Activated naive CD4-positive, alpha-beta T cell treated with anti-CD3 and anti-CD28 coated beads, Interleukin-2, amount 50 U/mL, for 24 hours (primary cell): Measurements from ENCODE around the gene GOLGA7B.

Experiments
- H3K27ac Mint-ChIP-seq: one replicate; pipeline ENCODE4 v1.8.0; 2021; ENCODE audit warnings: mild to moderate bottlenecking, mixed read lengths
- H3K27me3 Mint-ChIP-seq: one replicate; pipeline ENCODE4 v1.8.0; 2021; ENCODE audit warnings: mixed read lengths
- H3K36me3 Mint-ChIP-seq: one replicate; pipeline ENCODE4 v1.8.0; 2021; ENCODE audit warnings: mixed read lengths
- H3K4me1 Mint-ChIP-seq: one replicate; pipeline ENCODE4 v1.8.0; 2021; ENCODE audit warnings: mixed read lengths
- H3K4me3 Mint-ChIP-seq: one replicate; pipeline ENCODE4 v1.8.0; 2021; ENCODE audit warnings: mild to moderate bottlenecking, mixed read lengths
- H3K9me3 Mint-ChIP-seq: one replicate; pipeline ENCODE4 v1.8.0; 2021; ENCODE audit warnings: mixed read lengths

The GOLGA7B gene

DNA sequence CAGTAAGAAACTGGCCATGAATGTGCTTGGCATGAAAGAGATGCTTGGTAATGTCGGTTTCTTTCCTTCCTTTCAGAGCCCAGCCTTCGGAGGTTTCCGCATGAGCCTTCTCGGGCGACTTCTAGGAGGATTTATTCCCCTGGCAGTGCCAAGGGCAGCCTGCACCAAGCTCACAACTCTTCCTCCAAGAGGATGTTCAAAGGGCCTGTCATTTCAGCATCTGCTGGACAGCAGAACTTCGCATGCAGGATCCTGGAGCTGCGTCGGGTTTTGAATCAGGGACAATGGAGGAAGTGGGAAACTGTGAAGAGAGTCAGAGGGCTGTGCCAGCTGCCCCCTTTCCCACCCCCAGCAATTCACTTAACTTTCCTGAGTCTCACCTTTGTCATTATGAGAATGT, 21.3 kb downstream of the GOLGA7B start:
- H3K9me3 Mint-ChIP-seq: no peaks in the 10 kb centered on the region
- no peaks in the 10 kb centered on the region for H3K27me3 Mint-ChIP-seq
- H3K4me3 Mint-ChIP-seq: no peak overlapping the region
- H3K4me1 Mint-ChIP-seq: peaks cover 15% of the 10 kb centered on the region
- no peaks in the 10 kb centered on the region for H3K36me3 Mint-ChIP-seq
- H3K27ac Mint-ChIP-seq: no peak overlapping the region

DNA sequence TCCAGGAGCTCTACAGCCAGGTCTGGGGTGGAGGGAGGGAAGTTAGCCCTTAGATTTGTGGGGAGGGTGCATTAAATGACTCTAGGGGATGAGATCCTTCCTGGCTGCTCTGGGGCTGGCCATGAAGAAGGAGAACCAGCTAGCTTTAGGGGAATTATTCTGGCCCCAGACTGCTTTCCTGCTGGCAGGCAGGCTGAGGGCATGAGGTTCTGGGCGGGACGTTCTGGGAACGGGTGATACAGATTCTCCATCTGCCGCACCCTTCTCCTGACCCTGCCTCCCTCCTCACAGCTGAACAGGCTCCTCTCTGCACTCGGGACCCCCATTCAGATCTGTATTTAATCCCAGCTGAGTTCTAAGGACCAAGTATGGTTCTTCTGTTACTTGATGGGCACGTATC, 23.9 kb downstream of the GOLGA7B start:
- Mint-ChIP-seq H3K4me1 (peaks cover 15% of the 10 kb centered on the region), H3K27ac (no peak overlapping the region), H3K36me3 (no peaks in the 10 kb centered on the region), H3K27me3 (no peaks in the 10 kb centered on the region), H3K9me3 (no peaks in the 10 kb centered on the region), H3K4me3 (no peak overlapping the region)

DNA sequence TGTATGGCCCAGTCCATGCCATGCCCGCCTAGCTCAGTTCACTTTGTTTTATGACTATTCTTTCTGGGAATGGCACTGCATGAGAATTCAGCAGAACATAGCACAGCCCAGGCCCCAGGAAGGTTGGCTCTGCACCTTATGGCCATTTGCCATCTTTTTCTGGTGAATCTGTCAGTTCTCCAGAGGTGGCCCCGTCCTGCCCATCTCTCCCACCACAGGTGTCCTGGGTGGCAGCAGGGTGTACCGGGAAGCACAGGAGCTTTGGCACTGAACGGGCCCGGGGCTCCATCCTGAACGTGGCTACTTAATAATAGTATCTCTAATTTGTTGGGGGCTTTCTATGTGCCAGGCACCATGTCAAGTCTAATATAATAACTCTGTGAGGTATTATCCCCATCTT, 24.7 kb downstream of the GOLGA7B start:
- H3K4me3 Mint-ChIP-seq: no peak overlapping the region
- no peaks in the 10 kb centered on the region for H3K36me3 Mint-ChIP-seq
- no peak overlapping the region for H3K27ac Mint-ChIP-seq
- H3K4me1 Mint-ChIP-seq: peaks cover 8% of the 10 kb centered on the region
- H3K27me3 Mint-ChIP-seq: no peaks in the 10 kb centered on the region
- no peaks in the 10 kb centered on the region for H3K9me3 Mint-ChIP-seq

DNA sequence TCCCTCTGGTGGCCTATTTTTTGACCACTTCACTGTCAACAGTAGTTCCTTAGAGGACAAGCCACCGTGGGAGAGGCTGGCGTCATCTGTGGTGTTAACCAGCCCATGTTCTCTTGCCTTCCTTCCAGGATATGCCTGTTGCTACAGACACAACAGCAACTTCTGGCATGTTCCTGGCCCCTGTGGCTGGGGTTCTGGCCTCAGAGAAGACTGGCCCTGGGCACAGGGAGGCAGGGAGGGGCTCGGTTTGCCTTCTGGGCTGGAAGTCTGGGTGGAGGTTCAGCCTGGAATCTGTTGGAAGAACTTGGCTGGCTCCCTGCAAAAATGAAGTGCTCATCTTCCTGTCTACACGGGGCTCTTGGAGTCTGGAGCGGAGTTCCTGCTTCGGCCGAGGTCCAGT, 25.7 kb downstream of the GOLGA7B start:
- Mint-ChIP-seq H3K27me3 (no peaks in the 10 kb centered on the region), H3K36me3 (no peaks in the 10 kb centered on the region), H3K27ac (no peak overlapping the region), H3K4me3 (no peak overlapping the region), H3K4me1 (no peaks in the 10 kb centered on the region), H3K9me3 (no peaks in the 10 kb centered on the region)

DNA sequence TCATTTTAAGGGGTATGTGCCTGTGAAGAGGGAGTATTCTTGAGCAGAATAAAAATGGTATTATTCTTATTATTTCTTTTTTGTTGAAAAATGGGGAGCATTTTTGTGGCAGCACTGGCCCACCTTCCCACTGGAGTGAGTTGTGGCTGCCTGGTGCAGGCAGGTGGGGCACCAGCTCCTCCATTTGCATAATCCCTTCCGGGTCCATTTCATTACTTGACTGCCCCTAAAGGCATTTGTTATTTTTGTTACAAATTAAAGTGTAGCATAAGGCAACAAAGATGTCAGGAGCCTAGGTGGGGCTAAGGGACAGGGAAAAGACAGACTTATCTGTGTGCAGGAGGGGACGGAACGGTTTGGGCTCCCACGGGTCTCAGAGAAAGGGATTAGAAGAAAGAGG, 26.8 kb downstream of the GOLGA7B start:
- Mint-ChIP-seq H3K27me3 (no peaks in the 10 kb centered on the region), H3K9me3 (no peaks in the 10 kb centered on the region), H3K36me3 (no peaks in the 10 kb centered on the region), H3K27ac (no peak overlapping the region), H3K4me1 (no peaks in the 10 kb centered on the region), H3K4me3 (no peak overlapping the region)

DNA sequence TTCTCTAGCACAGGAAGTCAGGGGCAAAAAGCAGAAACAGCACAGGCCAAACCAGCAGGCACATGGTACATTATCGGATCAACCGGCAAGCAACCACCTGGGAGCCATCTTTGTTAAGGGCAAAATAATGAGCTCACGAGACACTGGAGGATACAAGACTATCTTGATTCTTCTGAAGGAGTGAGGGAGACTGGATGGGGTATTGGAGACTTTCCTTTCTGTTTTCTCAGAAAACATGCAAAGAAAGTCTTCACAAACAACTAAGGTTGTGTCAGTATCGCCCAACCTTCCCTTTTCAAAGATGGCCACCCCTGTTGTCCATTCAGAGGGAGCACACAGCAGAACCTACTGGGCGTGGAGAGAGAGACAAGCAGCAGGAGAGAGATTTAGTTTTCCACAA, 29.6 kb downstream of the GOLGA7B start:
- no peaks in the 10 kb centered on the region for H3K36me3 Mint-ChIP-seq
- H3K4me1 Mint-ChIP-seq: no peaks in the 10 kb centered on the region
- no peak overlapping the region for H3K4me3 Mint-ChIP-seq
- no peaks in the 10 kb centered on the region for H3K27me3 Mint-ChIP-seq
- H3K27ac Mint-ChIP-seq: peak overlapping the region; percentile 56
- no peaks in the 10 kb centered on the region for H3K9me3 Mint-ChIP-seq

DNA sequence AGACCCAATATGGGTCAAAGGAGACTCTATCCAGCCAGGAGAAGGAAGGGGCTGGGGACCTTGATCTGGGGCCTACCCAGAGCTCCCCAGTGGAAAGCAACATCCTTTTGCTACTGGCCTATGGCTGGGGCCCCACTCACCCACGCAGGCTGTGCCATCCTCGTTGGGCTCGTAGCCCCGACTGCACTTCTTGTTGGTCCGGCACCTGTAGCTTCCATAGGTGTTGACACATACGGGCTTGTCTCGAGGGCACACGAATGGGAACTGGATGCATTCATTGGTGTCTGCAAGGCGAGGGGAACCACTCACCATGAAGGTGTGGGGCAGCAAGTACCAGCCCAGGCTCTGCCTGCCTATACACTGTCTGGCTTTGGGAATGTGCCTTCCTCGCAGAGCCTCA, 30.5 kb downstream of the GOLGA7B start:
- Mint-ChIP-seq H3K36me3 (no peaks in the 10 kb centered on the region), H3K4me3 (no peak overlapping the region), H3K27ac (no peak overlapping the region), H3K4me1 (no peaks in the 10 kb centered on the region), H3K27me3 (no peaks in the 10 kb centered on the region), H3K9me3 (no peaks in the 10 kb centered on the region)

DNA sequence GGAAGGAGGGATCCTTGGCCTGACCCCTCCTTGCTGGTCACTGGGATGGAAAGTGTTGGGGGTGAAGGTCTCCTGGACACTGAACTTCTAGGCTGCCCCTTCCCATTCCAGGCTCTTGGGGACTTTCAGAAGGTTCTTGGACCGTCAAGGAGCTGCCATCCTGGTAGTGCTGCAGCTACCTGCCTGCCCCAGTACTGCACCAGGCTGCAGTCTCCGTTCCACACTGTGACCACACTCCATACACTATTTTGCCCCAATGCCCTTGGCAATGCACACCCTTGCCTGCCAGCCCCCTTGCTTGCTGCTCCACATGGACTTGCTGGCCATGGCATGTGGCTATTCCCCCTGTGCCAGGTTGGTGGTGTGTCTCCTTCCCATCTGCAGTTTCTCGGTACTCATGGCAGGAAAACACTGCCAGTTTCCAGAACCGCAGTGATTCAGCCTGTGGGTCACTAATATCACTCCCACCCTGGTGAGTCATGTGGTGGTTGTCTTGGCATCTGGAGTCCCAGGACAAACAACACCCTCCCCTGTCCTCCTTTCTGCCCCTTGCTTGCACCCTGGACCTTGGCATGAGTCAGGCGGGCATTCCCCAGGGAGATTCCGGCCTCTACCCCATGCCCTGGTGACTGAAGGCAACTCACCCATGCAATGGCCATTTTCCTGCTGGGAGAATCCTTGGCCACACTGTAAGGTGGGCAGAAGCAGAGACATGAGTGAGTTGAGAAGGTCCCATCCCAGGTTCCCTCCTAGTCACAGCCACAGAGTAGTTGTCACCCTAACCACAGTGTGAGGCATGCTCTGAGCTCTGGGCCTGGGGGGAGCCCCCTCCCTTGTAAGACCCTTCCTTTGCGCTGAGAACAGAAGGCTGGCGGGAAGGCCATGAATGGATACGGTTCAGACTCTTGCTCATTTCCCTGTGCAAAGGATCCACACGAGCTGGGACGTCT, 32.8 kb downstream of the GOLGA7B start:
- no peaks in the 10 kb centered on the region for H3K9me3 Mint-ChIP-seq
- no peaks in the 10 kb centered on the region for H3K27me3 Mint-ChIP-seq
- H3K27ac Mint-ChIP-seq: no peak overlapping the region
- H3K36me3 Mint-ChIP-seq: no peaks in the 10 kb centered on the region
- H3K4me1 Mint-ChIP-seq: no peaks in the 10 kb centered on the region
- H3K4me3 Mint-ChIP-seq: no peak overlapping the region

DNA sequence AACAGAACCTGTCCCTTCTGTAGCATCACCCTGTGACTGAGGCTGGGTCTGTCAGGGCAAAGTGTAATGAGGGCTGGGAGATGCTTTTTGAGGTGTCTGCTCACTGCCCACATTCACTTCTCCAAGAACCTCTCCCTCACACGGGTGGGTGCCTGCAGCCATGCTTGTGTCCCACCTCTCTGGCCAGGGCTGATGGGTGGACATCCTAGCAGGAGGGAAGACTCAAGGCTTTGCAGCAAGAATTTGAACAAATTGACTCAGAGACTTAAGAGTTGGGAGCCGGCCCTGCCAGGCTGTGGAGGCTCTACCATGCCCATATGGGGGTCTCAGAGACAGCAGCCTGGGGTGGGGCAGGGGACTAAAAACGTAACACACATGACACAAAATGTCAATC, 33.4 kb downstream of the GOLGA7B start:
- Mint-ChIP-seq H3K27me3 (no peaks in the 10 kb centered on the region), H3K36me3 (no peaks in the 10 kb centered on the region), H3K4me3 (no peak overlapping the region), H3K27ac (no peak overlapping the region), H3K9me3 (no peaks in the 10 kb centered on the region), H3K4me1 (no peaks in the 10 kb centered on the region)

DNA sequence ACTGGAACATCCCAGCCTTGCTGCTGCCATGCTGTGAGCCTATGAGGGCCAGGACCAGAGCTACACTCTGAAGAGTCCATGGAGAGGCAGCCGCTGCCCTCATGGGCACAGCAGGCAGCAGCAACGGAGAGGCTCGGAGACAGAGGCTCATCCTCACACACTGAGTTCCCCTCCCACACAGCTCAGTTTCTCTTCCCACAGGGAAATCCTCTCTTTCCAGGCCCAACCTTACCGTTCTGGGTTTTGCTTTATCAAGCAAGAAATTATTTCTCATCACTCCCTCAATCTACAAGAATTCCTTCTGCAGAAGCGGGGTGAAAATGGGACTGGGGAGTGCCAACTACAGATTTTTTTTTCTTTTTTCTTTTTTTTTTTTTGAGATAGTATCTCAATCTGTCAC, 36.6 kb downstream of the GOLGA7B start:
- H3K4me1 Mint-ChIP-seq: no peaks in the 10 kb centered on the region
- H3K9me3 Mint-ChIP-seq: no peaks in the 10 kb centered on the region
- H3K36me3 Mint-ChIP-seq: no peaks in the 10 kb centered on the region
- no peak overlapping the region for H3K27ac Mint-ChIP-seq
- no peak overlapping the region for H3K4me3 Mint-ChIP-seq
- H3K27me3 Mint-ChIP-seq: no peaks in the 10 kb centered on the region

DNA sequence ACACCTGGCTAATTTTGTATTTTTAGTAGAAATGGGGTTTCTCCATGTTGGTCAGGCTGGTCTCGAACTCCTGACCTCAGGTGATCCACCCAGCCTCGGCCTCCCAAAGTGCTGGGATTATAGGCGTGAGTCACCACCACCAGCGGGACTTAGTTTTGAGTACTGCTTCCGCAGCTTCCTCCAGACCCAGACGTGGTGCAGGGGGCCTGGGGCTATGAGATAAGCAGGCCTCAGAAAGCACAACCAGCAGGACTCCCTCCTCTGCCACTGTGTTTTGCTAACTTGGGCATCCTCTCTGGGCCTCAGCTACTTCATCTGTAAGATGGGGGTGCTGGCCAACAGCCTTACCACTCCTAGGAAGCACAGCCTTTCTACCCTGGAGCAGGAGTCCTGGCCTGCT, 37.8 kb downstream of the GOLGA7B start:
- Mint-ChIP-seq H3K4me3 (no peak overlapping the region), H3K4me1 (no peaks in the 10 kb centered on the region), H3K27me3 (no peaks in the 10 kb centered on the region), H3K27ac (no peak overlapping the region), H3K9me3 (no peaks in the 10 kb centered on the region), H3K36me3 (no peaks in the 10 kb centered on the region)

DNA sequence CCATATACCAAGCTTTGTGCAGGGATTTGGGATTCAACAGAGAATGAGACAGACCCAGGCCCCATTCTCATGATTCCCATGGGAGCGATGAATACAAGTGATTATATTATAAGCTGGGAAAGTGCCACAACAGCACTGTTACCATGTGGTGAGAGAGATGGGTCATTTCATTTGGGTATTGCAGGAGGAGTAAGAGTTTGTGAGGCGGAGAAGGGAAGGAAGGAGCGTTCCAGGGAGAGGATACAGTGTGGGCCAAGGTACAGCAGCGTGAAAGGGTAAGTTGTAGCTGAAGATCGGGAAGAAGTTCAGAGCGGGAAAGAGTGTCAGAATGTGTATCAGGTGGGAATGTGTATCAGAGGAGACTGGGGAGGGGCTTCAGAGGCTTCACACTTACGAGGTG, 38.5 kb downstream of the GOLGA7B start:
- Mint-ChIP-seq H3K9me3 (no peaks in the 10 kb centered on the region), H3K27ac (no peak overlapping the region), H3K27me3 (no peaks in the 10 kb centered on the region), H3K4me3 (no peak overlapping the region), H3K4me1 (no peaks in the 10 kb centered on the region), H3K36me3 (no peaks in the 10 kb centered on the region)

DNA sequence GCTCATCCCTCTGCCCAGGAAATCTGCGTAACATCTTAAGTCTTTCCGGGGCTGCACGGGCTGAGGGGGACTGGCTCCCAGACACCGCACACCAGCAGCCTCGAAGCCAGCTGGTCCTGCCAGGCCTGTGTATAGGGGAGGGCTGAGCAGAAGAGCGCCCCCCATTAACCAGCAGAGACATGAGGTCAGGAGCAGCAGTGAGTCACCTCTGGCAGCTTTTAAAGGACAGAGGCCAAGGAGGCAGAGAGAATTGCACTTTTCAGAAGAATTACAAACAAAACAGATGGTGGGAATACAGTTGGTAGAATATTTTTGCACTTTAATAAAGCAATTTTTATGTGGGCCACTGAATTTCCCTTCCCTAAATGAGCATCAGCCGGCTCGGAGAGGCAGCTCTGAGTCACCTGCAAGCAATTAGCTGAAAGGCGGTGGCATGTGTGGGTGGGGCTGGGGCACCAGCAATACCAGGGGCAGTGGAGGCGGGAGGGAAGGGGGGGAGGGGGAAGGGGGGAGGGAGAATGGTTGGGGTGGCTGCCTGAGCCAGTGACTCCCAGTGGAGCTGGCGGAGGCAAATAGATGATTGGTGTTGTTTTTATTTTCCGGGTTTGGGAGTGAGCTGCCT, 39.1 kb downstream of the GOLGA7B start:
- no peak overlapping the region for H3K4me3 Mint-ChIP-seq
- H3K27me3 Mint-ChIP-seq: no peaks in the 10 kb centered on the region
- no peaks in the 10 kb centered on the region for H3K9me3 Mint-ChIP-seq
- no peaks in the 10 kb centered on the region for H3K36me3 Mint-ChIP-seq
- H3K4me1 Mint-ChIP-seq: no peaks in the 10 kb centered on the region
- H3K27ac Mint-ChIP-seq: no peak overlapping the region

DNA sequence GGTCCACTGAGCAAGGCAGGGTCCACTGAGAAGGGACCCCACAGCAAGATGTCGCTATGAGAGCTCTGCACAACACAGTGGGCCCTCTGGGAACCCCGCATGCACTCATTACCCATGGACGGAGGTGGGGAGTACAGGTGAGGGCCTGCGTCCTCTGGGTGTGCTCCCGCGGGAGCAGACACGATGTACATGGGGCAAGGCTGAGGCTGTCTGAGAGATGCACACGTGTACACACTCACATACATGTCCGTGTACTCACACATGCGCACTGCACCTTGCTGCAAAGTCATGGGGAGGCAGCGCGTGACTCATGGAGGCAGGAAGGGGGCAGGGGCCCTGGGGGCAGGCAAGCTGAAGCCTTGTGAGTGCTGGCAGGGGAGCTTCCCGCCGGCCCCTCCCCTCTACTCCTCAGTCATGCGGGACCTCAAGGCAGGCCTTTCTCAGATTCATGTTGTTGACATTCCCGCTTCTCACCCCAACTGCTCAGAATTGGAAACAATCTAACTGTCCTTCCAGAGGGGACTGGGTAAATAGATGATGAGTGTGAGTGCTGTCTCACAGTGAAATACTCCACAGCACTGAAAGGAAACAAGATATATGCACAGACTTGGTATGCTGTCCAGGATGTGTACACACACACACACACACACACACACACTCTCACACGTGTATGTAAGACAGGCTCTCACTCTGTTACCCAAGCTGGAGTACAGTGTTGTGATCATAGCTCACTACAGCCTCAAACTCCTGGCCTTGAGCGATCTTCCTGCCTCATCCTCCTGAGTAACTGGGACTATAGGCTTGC, 40.0 kb downstream of the GOLGA7B start:
- Mint-ChIP-seq H3K4me1 (no peaks in the 10 kb centered on the region), H3K27me3 (no peaks in the 10 kb centered on the region), H3K9me3 (no peaks in the 10 kb centered on the region), H3K36me3 (no peaks in the 10 kb centered on the region), H3K4me3 (no peak overlapping the region), H3K27ac (no peak overlapping the region)

DNA sequence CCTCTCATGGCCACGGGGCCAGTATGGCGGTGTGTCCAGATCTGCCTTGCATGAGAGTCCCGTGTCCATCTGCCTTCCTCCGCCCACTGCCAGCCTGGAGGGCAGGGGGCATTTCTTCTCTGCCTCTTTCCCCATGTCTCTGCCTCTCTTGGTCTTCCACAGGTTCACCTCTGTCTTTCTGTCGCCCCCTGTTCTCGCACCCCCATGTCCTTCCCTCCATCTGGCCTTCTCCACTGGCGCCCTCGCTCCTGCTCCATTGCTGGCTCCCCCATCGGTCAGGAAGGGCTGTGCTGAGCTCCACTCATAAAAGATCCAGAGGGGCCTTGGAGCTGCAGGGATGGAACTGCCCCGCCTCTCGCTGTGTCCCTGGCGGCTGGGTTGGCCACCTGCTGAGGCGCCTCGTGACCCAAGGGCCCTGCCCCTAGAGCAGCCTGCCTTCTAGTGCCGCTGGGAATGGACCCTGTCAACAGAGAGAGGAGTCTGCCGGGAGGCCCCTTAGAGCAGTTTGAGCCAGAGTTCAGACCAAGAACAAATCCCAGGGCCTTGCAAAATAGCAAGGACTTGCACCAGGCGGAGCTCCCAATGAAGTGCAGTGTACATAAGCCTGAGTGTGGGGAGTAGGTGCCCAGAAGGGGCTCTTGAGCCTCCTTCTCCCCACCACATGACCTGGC, 42.0 kb downstream of the GOLGA7B start:
- Mint-ChIP-seq H3K27me3 (no peaks in the 10 kb centered on the region), H3K36me3 (no peaks in the 10 kb centered on the region), H3K4me3 (no peak overlapping the region), H3K9me3 (no peaks in the 10 kb centered on the region), H3K4me1 (no peaks in the 10 kb centered on the region), H3K27ac (no peak overlapping the region)
